ENCODE results near the gene PLOD3.

PLOD3 gene

GRCh38 chr7:101166648-101166908 lies 50.8 kb downstream of the PLOD3 start:
- Histone ChIP-seq H3K4me1 (ENCODE audit: insufficient read depth, low read length) (peaks cover 35% of the 10 kb centered on the region), H3K27ac (ENCODE audit: low read length) (no peak overlapping the region), H3K9me3 (ENCODE audit: insufficient read depth, low read depth, low read length) (no peaks in the 10 kb centered on the region), H3K4me3 (ENCODE audit: low read length) (peak overlapping the region; percentile 75; the same call in 1 of the 2 replicates), H3K9ac (ENCODE audit: low read depth, low read length) (no peak overlapping the region; the same call in 1 of the 2 replicates), H3K36me3 (ENCODE audit: insufficient read depth, low read depth, low read length) (no peaks in the 10 kb centered on the region), H3K27me3 (ENCODE audit: insufficient read depth, low read length) (peaks cover 92% of the 10 kb centered on the region)

GRCh38 chr7:101165958-101166647 lies 51.3 kb downstream of the PLOD3 start:
- no peaks in the 10 kb centered on the region for H3K9me3 ChIP-seq (ENCODE audit: insufficient read depth, low read depth, low read length)
- H3K4me1 ChIP-seq (ENCODE audit: insufficient read depth, low read length): peaks cover 37% of the 10 kb centered on the region
- H3K4me3 ChIP-seq (ENCODE audit: low read length): peak overlapping the region; percentile 75
- no peak overlapping the region for H3K27ac ChIP-seq (ENCODE audit: low read length)
- no peak overlapping the region for H3K9ac ChIP-seq (ENCODE audit: low read depth, low read length)
- no peaks in the 10 kb centered on the region for H3K36me3 ChIP-seq (ENCODE audit: insufficient read depth, low read depth, low read length)
- peaks cover 87% of the 10 kb centered on the region for H3K27me3 ChIP-seq (ENCODE audit: insufficient read depth, low read length)

- Histone ChIP-seq H3K27ac (ENCODE audit: low read length) (no peak within 1 kb of the TSS), H3K4me3 (ENCODE audit: low read length) (peak within 1 kb of the TSS; percentile 75)
Measured at GRCh38 chr7:101165075-101165957, 52.1 kb downstream of the PLOD3 start, which contains the start of gene VGF. Gene VGF (minus strand): TSS chr7:101165569. CDS start chr7:101164843, 726 bp downstream.

GRCh38 chr7:101164071-101164840 lies 53.1 kb downstream of the PLOD3 start:
- H3K27me3 ChIP-seq (ENCODE audit: insufficient read depth, low read length): peaks cover 68% of the 10 kb centered on the region

More at GRCh38 chr7:101165075-101165957, 52.1 kb downstream of the PLOD3 start, which contains the start of gene VGF:
- no peak within 1 kb of the TSS; the same call in 1 of the 2 replicates for H3K9ac ChIP-seq (ENCODE audit: low read depth, low read length)
- no peaks in the 10 kb centered on the region for H3K9me3 ChIP-seq (ENCODE audit: insufficient read depth, low read depth, low read length)
- H3K4me1 ChIP-seq (ENCODE audit: insufficient read depth, low read length): peaks cover 37% of the 10 kb centered on the region
- H3K36me3 ChIP-seq (ENCODE audit: insufficient read depth, low read depth, low read length): no peaks in the 10 kb centered on the region
- peaks cover 79% of the 10 kb centered on the region for H3K27me3 ChIP-seq (ENCODE audit: insufficient read depth, low read length)

GRCh38 chr7:101163279-101164070 lies 53.9 kb downstream of the PLOD3 start:
- Histone ChIP-seq H3K27ac (ENCODE audit: low read length) (no peak overlapping the region), H3K4me3 (ENCODE audit: low read length) (peak overlapping the region; percentile 69), H3K9me3 (ENCODE audit: insufficient read depth, low read depth, low read length) (no peaks in the 10 kb centered on the region), H3K27me3 (ENCODE audit: insufficient read depth, low read length) (peaks cover 61% of the 10 kb centered on the region), H3K36me3 (ENCODE audit: insufficient read depth, low read depth, low read length) (peaks cover 7% of the 10 kb centered on the region; the same call in 1 of the 2 replicates), H3K4me1 (ENCODE audit: insufficient read depth, low read length) (peaks cover 22% of the 10 kb centered on the region), H3K9ac (ENCODE audit: low read depth, low read length) (peak overlapping the region; percentile 41; the same call in 1 of the 2 replicates)

More at GRCh38 chr7:101164071-101164840, 53.1 kb downstream of the PLOD3 start:
- Histone ChIP-seq H3K9ac (ENCODE audit: low read depth, low read length) (peak overlapping the region; percentile 41; the same call in 1 of the 2 replicates), H3K4me1 (ENCODE audit: insufficient read depth, low read length) (peaks cover 30% of the 10 kb centered on the region), H3K27ac (ENCODE audit: low read length) (no peak overlapping the region), H3K36me3 (ENCODE audit: insufficient read depth, low read depth, low read length) (0 out of 2 replicates have a peak, but pooled peaks cover under 1% of the 10 kb centered on the region), H3K9me3 (ENCODE audit: insufficient read depth, low read depth, low read length) (no peaks in the 10 kb centered on the region), H3K4me3 (ENCODE audit: low read length) (peak overlapping the region; percentile 69)

GRCh38 chr7:101162551-101163278 lies 54.7 kb downstream of the PLOD3 start:
- Histone ChIP-seq H3K27ac (ENCODE audit: low read length) (no peak overlapping the region), H3K9ac (ENCODE audit: low read depth, low read length) (peak overlapping the region; percentile 54; the same call in 1 of the 2 replicates), H3K4me1 (ENCODE audit: insufficient read depth, low read length) (peaks cover 14% of the 10 kb centered on the region)

GRCh38 chr7:101161692-101162471 lies 55.5 kb downstream of the PLOD3 start:
- H3K4me3 ChIP-seq (ENCODE audit: low read length): peak overlapping the region; percentile 59
- H3K36me3 ChIP-seq (ENCODE audit: insufficient read depth, low read depth, low read length): peaks cover 7% of the 10 kb centered on the region; the same call in 1 of the 2 replicates
- peaks cover 15% of the 10 kb centered on the region for H3K4me1 ChIP-seq (ENCODE audit: insufficient read depth, low read length)

More at GRCh38 chr7:101162551-101163278, 54.7 kb downstream of the PLOD3 start:
- peaks cover 53% of the 10 kb centered on the region for H3K27me3 ChIP-seq (ENCODE audit: insufficient read depth, low read length)
- peaks cover 7% of the 10 kb centered on the region; the same call in 1 of the 2 replicates for H3K36me3 ChIP-seq (ENCODE audit: insufficient read depth, low read depth, low read length)
- H3K4me3 ChIP-seq (ENCODE audit: low read length): peak overlapping the region; percentile 59
- no peaks in the 10 kb centered on the region for H3K9me3 ChIP-seq (ENCODE audit: insufficient read depth, low read depth, low read length)

GRCh38 chr7:101160910-101161309 lies 56.5 kb downstream of the PLOD3 start:
- no peak overlapping the region for H3K9ac ChIP-seq (ENCODE audit: low read depth, low read length)
- H3K9me3 ChIP-seq (ENCODE audit: insufficient read depth, low read depth, low read length): no peaks in the 10 kb centered on the region
- H3K27me3 ChIP-seq (ENCODE audit: insufficient read depth, low read length): peaks cover 35% of the 10 kb centered on the region
- peaks cover 24% of the 10 kb centered on the region for H3K4me1 ChIP-seq (ENCODE audit: insufficient read depth, low read length)
- no peak overlapping the region for H3K4me3 ChIP-seq (ENCODE audit: low read length)
- H3K27ac ChIP-seq (ENCODE audit: low read length): no peak overlapping the region
- H3K36me3 ChIP-seq (ENCODE audit: insufficient read depth, low read depth, low read length): peaks cover 7% of the 10 kb centered on the region; the same call in 1 of the 2 replicates

More at GRCh38 chr7:101161692-101162471, 55.5 kb downstream of the PLOD3 start:
- Histone ChIP-seq H3K27ac (ENCODE audit: low read length) (no peak overlapping the region), H3K27me3 (ENCODE audit: insufficient read depth, low read length) (peaks cover 45% of the 10 kb centered on the region), H3K9ac (ENCODE audit: low read depth, low read length) (peak overlapping the region; percentile 54; the same call in 1 of the 2 replicates), H3K9me3 (ENCODE audit: insufficient read depth, low read depth, low read length) (no peaks in the 10 kb centered on the region)

GRCh38 chr7:101159696-101160674 lies 57.4 kb downstream of the PLOD3 start:
- Histone ChIP-seq H3K36me3 (ENCODE audit: insufficient read depth, low read depth, low read length) (peaks cover 7% of the 10 kb centered on the region; the same call in 1 of the 2 replicates), H3K4me3 (ENCODE audit: low read length) (no peak overlapping the region), H3K4me1 (ENCODE audit: insufficient read depth, low read length) (peaks cover 30% of the 10 kb centered on the region), H3K27me3 (ENCODE audit: insufficient read depth, low read length) (peaks cover 27% of the 10 kb centered on the region), H3K9me3 (ENCODE audit: insufficient read depth, low read depth, low read length) (no peaks in the 10 kb centered on the region), H3K27ac (ENCODE audit: low read length) (no peak overlapping the region), H3K9ac (ENCODE audit: low read depth, low read length) (no peak overlapping the region)

Data from iPS-20b (cell line).